ENCODE results near the gene NANS. TPM values are rescaled to one million over a fixed set of nuclear protein-coding genes. Genes with fewer than 3 reads are reported as not detected.

NANS gene
- total and polyA plus RNA-seq, 2 of the 13 experiments (the other 11 are each of a cell fraction or from before 2014, with no cell fraction given), result 86.9 to 203 TPM

GRCh38 chr9:98045234-98046179 is 11.0 kb upstream of the NANS start (continued):
- TF ChIP-seq SNAPC4 (CRISPR knock-in tag; IDR thresholded peaks at IDR 0.05) (no peak), ZNF275 (CRISPR knock-in tag; IDR thresholded peaks at IDR 0.05; ENCODE audit: borderline replicate concordance) (no peak), ZNF660 (CRISPR knock-in tag; IDR thresholded peaks at IDR 0.05; ENCODE audit: borderline replicate concordance, low read depth) (no peak), NFE2 (CRISPR knock-in tag; IDR thresholded peaks at IDR 0.05) (no peak), ZNF782 (CRISPR knock-in tag; IDR thresholded peaks at IDR 0.05; ENCODE audit: borderline replicate concordance) (no peak), ZBTB2 (CRISPR knock-in tag; IDR thresholded peaks at IDR 0.05; ENCODE audit: low read depth) (no peak), ATF7-NPFF (CRISPR knock-in tag; IDR thresholded peaks at IDR 0.05; ENCODE audit: low read depth) (no peak), MED1 (CRISPR knock-in tag; IDR thresholded peaks at IDR 0.05) (0 out of 2 replicates have a peak, but pooled peaks have one; percentile 24), CHCHD3 (CRISPR knock-in tag; IDR thresholded peaks at IDR 0.05) (no peak), ARID3A (IDR thresholded peaks at IDR 0.05; ENCODE audit: low read depth, low read length) (no peak), GATAD2A (CRISPR knock-in tag; IDR thresholded peaks at IDR 0.05) (no peak; the same call in 1 of the 2 replicates), NCOA1 (CRISPR knock-in tag; IDR thresholded peaks at IDR 0.05) (no peak), TRAFD1 (CRISPR knock-in tag; IDR thresholded peaks at IDR 0.05; ENCODE audit: borderline replicate concordance) (no peak), AGO2 (optimal IDR thresholded peaks at IDR 0.05; ENCODE audit: low read depth, low read length) (no peak), RFXANK (CRISPR knock-in tag; IDR thresholded peaks at IDR 0.05) (no peak), ZNF501 (CRISPR knock-in tag; IDR thresholded peaks at IDR 0.05) (no peak), PCBP2 (optimal IDR thresholded peaks at IDR 0.05; ENCODE audit: low read depth, low read length, poor library complexity, severe bottlenecking) (no peak)

All from HepG2 (cell line).